ENCODE measurements around the gene TMEM141.

DNA sequence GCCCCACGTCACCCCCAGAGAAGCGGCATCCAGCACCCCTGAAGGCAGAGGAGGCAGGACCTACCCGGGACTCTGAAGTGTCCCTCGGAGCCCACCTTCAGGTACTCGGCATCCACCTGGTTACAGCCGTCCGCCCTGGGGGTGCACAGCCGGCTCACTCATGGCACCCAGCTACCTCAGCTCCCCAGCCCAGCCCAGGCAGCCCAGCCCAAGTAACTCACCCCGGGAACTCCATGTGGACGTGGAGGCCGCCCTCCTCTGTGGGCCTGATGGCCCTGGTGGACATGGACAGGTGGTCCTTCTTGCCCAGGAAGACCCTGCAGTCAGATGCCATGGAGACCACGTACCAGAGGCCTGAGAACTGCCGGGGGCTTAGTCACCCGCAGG lies 27.5 kb upstream of the TMEM141 start:
- TF ChIP-seq REST (IDR thresholded peaks at IDR 0.05; ENCODE audit: low read depth, low read length) (no peak), EP300 (IDR thresholded peaks at IDR 0.05; ENCODE audit: borderline replicate concordance in 1 of 2, control insufficient read depth in 1 of 2, low read depth in 2 of 2, low read length in 2 of 2) (no peak), YY1 (IDR thresholded peaks at IDR 0.05; ENCODE audit: low read depth, low read length) (no peak), CTCF (IDR thresholded peaks at IDR 0.05 in 2 of 3, conservative IDR thresholded peaks at IDR 0.05 in 1 of 3; ENCODE audit: control insufficient read depth in 2 of 3, extremely low read depth in 1 of 3, insufficient read depth in 1 of 3, low read depth in 3 of 3, low read length in 3 of 3) (no peak), POLR2A (IDR thresholded peaks at IDR 0.05; ENCODE audit: low read depth, low read length) (no peak), PRDM15 (CRISPR knock-in tag; IDR thresholded peaks at IDR 0.05) (no peak), GABPA (IDR thresholded peaks at IDR 0.05; ENCODE audit: low read depth) (no peak), POLR2AphosphoS5 (IDR thresholded peaks at IDR 0.05; ENCODE audit: low read length) (no peak), SMAD1 (IDR thresholded peaks at IDR 0.05; ENCODE audit: low read depth, partially characterized antibody) (no peak), FOXM1 (IDR thresholded peaks at IDR 0.05; ENCODE audit: low read depth, low read length) (no peak), ZNF384 (IDR thresholded peaks at IDR 0.05; ENCODE audit: borderline replicate concordance, low read depth, low read length) (no peak), SIN3A (IDR thresholded peaks at IDR 0.05; ENCODE audit: low read depth, low read length) (no peak), RCOR1 (conservative IDR thresholded peaks at IDR 0.05; ENCODE audit: low read depth, low read length) (no peak)
- TF ChIP-seq, protein P1, sequence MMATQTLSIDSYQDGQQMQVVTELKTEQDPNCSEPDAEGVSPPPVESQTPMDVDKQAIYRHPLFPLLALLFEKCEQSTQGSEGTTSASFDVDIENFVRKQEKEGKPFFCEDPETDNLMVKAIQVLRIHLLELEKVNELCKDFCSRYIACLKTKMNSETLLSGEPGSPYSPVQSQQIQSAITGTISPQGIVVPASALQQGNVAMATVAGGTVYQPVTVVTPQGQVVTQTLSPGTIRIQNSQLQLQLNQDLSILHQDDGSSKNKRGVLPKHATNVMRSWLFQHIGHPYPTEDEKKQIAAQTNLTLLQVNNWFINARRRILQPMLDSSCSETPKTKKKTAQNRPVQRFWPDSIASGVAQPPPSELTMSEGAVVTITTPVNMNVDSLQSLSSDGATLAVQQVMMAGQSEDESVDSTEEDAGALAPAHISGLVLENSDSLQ (IDR thresholded peaks at IDR 0.05), result no peak
